GM21619 (cell line): ENCODE measurements around the gene ABHD2.
A peak's percentile ranks its signal among the peaks of the same experiment; 100 is the strongest.

Experiments
- ATAC-seq: cut with Tn5 transposase; IDR thresholded peaks from one replicate; pipeline ENCODE4 v1.9.1; 2021; ENCODE audit not compliant: unreplicated experiment

ABHD2 gene

GRCh38 chr15:89098281-89098680 lies 10.0 kb downstream of the ABHD2 start:
- no peak for ATAC-seq

GRCh38 chr15:89099968-89100367 lies 11.7 kb downstream of the ABHD2 start:
- ATAC-seq, result no peak

- peak; percentile 49 for ATAC-seq
These were observed 13.3 kb downstream of the ABHD2 start for GRCh38 chr15:89101302-89102193.

GRCh38 chr15:89103481-89104171 lies 15.4 kb downstream of the ABHD2 start:
- no peak for ATAC-seq

- ATAC-seq, result no peak
These were observed 15.9 kb downstream of the ABHD2 start for GRCh38 chr15:89104172-89104564.

GRCh38 chr15:89105147-89105546 lies 16.9 kb downstream of the ABHD2 start:
- ATAC-seq, result no peak

- no peak for ATAC-seq
These were observed 17.9 kb downstream of the ABHD2 start for GRCh38 chr15:89106200-89106599.

- no peak for ATAC-seq
These were observed 19.7 kb downstream of the ABHD2 start for GRCh38 chr15:89107984-89108383.

- ATAC-seq, result no peak
These were observed 20.6 kb downstream of the ABHD2 start for GRCh38 chr15:89108835-89109234.

GRCh38 chr15:89109238-89109637 lies 21.0 kb downstream of the ABHD2 start:
- ATAC-seq, result no peak

- ATAC-seq, result no peak
These were observed 21.8 kb downstream of the ABHD2 start for GRCh38 chr15:89110060-89110459.

GRCh38 chr15:89111352-89111751 lies 23.1 kb downstream of the ABHD2 start:
- no peak for ATAC-seq

- no peak for ATAC-seq
These were observed 23.7 kb downstream of the ABHD2 start for GRCh38 chr15:89111961-89112340.

- peak; percentile 89 for ATAC-seq
These were observed 24.2 kb downstream of the ABHD2 start for GRCh38 chr15:89112341-89112971.

GRCh38 chr15:89113296-89114024 lies 25.2 kb downstream of the ABHD2 start:
- no peak for ATAC-seq

GRCh38 chr15:89114990-89115389 lies 26.7 kb downstream of the ABHD2 start:
- ATAC-seq, result no peak

GRCh38 chr15:89115547-89115946 lies 27.3 kb downstream of the ABHD2 start:
- ATAC-seq, result no peak

- ATAC-seq, result no peak
These were observed 28.1 kb downstream of the ABHD2 start for GRCh38 chr15:89116404-89116803.

GRCh38 chr15:89117790-89118189 lies 29.5 kb downstream of the ABHD2 start:
- no peak for ATAC-seq

- no peak for ATAC-seq
These were observed 30.3 kb downstream of the ABHD2 start for GRCh38 chr15:89118481-89118989.
